ENCODE results near the gene ALLC. TPM values are rescaled to one million over a fixed set of nuclear protein-coding genes. Genes with fewer than 3 reads are reported as not detected.
"Not testable (repeated sequence)": the region's sequence is repeated elsewhere in the genome, so short reads cannot be mapped to it uniquely, and the experiment has no call there.

ALLC gene
- polyA plus RNA-seq (2013, experiment 1 of 2), result not detected
- not detected for polyA plus RNA-seq (2013, experiment 2 of 2)

DNA sequence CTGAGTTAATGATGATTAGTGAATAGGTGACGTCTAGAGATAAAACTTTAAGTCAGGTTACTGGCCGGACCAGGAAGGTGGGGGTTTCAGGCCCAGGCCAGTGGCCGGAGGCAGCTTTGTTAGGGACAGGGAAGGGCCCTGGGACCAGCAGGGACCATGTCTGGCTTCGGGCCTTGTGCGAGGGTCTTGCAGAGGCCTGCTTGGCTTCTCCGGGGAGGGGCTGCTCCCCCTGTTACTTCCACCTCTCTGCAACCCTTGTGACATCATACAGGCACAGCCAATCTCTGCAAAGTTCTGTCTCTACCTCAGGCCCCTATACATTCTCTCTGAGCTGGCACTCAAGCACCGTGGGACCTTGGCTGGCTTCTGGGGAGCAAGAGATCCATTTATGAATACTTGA is at the start of gene ALLC:
TSS of gene ALLC (plus strand) at position 320 of the 400 bp plus-strand sequence. CDS start 12,958 bp downstream, outside the sequence.
- Histone ChIP-seq H3K9me3 (ENCODE audit: insufficient read depth, low read depth, low read length) (no peaks in the 10 kb centered on the region), H3K4me1 (ENCODE audit: insufficient read depth, low read length) (peaks cover 9% of the 10 kb centered on the region), H3K9ac (ENCODE audit: low read depth, low read length) (no peak within 1 kb of the TSS), H3K36me3 (ENCODE audit: insufficient read depth, low read length) (no peaks in the 10 kb centered on the region), H3K27ac (ENCODE audit: low read depth, low read length) (peak within 1 kb of the TSS; percentile 24; the same call in 1 of the 2 replicates), H3K4me3 (ENCODE audit: low read length) (no peak within 1 kb of the TSS), H3K27me3 (ENCODE audit: insufficient read depth, low read length) (no peaks in the 10 kb centered on the region)
- WGBS, result 88% methylated on average over 7 of the region's 7 CpGs

DNA sequence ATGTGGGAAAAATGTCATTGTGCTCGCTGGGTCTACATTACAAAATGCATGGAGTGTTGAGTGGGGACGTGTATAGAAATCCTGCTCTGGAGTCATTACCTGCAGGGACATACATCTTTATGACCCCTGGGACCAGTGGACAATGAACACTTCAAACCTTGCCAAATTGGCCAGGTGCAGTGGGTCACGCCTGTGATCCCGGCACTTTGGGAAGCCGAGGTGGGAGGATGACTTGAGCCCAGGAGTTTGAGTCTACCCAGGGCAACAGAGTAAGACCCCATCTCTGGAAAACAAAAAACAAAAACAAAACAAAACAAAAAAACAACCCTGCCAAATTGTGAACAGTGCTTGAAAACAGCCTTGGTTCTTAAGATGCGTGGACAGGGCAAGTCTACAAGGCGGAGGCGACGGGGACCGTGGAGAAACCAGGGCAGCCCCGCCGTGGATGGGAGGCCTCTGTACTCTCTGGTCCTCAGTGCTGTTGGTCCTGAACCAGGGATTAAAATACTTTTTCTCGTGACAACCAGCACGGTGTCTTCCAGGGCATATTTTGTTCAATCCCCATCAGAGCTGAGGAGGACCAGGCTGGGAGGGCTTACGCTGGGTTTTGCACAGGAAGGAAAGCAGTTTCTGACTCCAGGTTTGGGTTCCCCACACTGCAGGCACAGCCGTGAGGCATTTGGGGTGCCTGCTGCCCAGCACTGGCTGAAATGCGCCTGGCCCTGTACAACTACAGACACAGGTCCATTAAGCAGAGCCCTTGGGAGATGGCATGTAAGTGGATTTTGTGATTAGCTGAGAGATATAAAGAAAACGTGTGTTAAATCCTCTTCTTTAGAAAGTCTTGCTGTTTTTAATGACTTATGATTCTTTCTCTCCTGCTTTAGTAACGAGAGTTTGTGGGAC is 49.4 kb upstream of the ALLC start:
- H3K9me3 ChIP-seq (ENCODE audit: insufficient read depth, low read depth, low read length), result 0 out of 2 replicates have a peak, but pooled peaks cover 3% of the 10 kb centered on the region
- no peaks in the 10 kb centered on the region for H3K27me3 ChIP-seq (ENCODE audit: insufficient read depth, low read length)
- H3K27ac ChIP-seq (ENCODE audit: low read depth, low read length), result no peak overlapping the region
- H3K9ac ChIP-seq (ENCODE audit: low read depth, low read length), result no peak overlapping the region
- WGBS, result 91% methylated on average over 18 of the region's 19 CpGs
- no peaks in the 10 kb centered on the region; the same call in 1 of the 2 replicates for H3K4me1 ChIP-seq (ENCODE audit: insufficient read depth, low read length)
- no peak overlapping the region for H3K4me3 ChIP-seq (ENCODE audit: low read length)
- no peaks in the 10 kb centered on the region for H3K36me3 ChIP-seq (ENCODE audit: insufficient read depth, low read length)

DNA sequence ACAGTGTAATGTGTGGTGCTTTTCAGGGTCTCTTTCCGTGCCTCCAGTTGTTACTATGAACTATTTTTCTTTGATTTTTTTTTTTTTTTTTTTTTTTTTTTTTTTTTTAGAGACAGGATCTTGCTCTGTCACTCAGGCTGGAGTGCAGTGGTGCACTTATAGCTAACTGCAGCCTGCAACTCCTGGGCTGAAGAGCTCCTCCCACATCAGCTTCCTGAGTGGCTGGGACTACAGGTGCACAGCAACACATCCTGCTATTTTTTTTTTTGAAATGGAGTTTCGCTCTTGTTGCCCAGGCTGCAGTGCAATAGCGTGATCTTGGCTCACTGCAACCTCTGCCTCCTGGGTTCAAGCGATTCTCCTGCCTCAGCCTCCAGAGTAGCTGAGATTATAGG is 48.7 kb upstream of the ALLC start:
- not testable (repeated sequence) for H3K27me3 ChIP-seq (ENCODE audit: insufficient read depth, low read length); H3K4me1 ChIP-seq (ENCODE audit: insufficient read depth, low read length); H3K4me3 ChIP-seq (ENCODE audit: low read length); H3K27ac ChIP-seq (ENCODE audit: low read depth, low read length); H3K9ac ChIP-seq (ENCODE audit: low read depth, low read length); H3K9me3 ChIP-seq (ENCODE audit: insufficient read depth, low read depth, low read length); H3K36me3 ChIP-seq (ENCODE audit: insufficient read depth, low read length)
- WGBS, result 95% methylated on average over 3 of the region's 4 CpGs

GRCh38 chr2:3610415-3610814 is 47.6 kb upstream of the ALLC start:
- no peak overlapping the region for H3K4me3 ChIP-seq (ENCODE audit: low read length)
- WGBS, result 92% methylated on average over 9 of the region's 9 CpGs
- no peak overlapping the region for H3K9ac ChIP-seq (ENCODE audit: low read depth, low read length)
- H3K4me1 ChIP-seq (ENCODE audit: insufficient read depth, low read length), result no peaks in the 10 kb centered on the region; the same call in 1 of the 2 replicates
- H3K27me3 ChIP-seq (ENCODE audit: insufficient read depth, low read length), result no peaks in the 10 kb centered on the region
- H3K9me3 ChIP-seq (ENCODE audit: insufficient read depth, low read depth, low read length), result 0 out of 2 replicates have a peak, but pooled peaks cover 3% of the 10 kb centered on the region
- no peak overlapping the region for H3K27ac ChIP-seq (ENCODE audit: low read depth, low read length)
- no peaks in the 10 kb centered on the region for H3K36me3 ChIP-seq (ENCODE audit: insufficient read depth, low read length)

DNA sequence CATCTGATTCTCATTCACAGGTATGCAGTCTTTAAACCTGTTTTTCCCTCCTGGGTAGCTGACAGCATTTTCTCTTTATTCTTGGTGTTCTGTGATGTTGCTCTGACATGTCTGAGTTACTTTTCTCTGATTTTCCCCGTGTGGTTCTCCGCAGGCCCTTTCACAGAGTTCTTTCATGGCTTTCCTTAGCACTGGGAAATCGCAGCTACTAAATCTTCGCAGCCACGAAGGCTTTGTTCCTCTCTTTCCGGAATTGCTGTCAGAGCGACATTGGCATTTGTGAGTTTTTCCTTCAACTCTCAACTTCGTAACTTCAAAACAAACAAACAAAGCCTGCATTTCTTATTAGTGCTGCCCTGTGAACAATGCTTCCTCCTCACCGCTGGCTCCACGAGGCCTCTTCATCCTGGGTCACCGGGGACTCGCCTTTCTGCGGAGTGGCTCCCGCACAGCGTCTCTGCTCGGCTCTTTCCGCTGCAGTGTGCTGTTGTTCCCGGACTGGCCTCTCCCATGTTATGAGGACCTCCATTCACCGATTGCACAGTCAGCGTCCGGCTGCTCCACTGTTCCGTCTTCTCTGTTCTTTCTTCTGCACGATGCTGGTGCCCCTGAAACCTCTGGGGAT is 47.0 kb upstream of the ALLC start:
- Histone ChIP-seq H3K9ac (ENCODE audit: low read depth, low read length) (no peak overlapping the region), H3K9me3 (ENCODE audit: insufficient read depth, low read depth, low read length) (0 out of 2 replicates have a peak, but pooled peaks cover 3% of the 10 kb centered on the region), H3K27me3 (ENCODE audit: insufficient read depth, low read length) (no peaks in the 10 kb centered on the region), H3K27ac (ENCODE audit: low read depth, low read length) (no peak overlapping the region), H3K4me3 (ENCODE audit: low read length) (no peak overlapping the region), H3K36me3 (ENCODE audit: insufficient read depth, low read length) (no peaks in the 10 kb centered on the region), H3K4me1 (ENCODE audit: insufficient read depth, low read length) (no peaks in the 10 kb centered on the region)
- 92% methylated on average over 23 of the region's 23 CpGs for WGBS

- H3K4me3 ChIP-seq (ENCODE audit: low read length), result no peak overlapping the region
- 87% methylated on average over 9 of the region's 11 CpGs for WGBS
Measured at GRCh38 chr2:3611589-3611988, 46.4 kb upstream of the ALLC start.

GRCh38 chr2:3612639-3613523 is 45.1 kb upstream of the ALLC start:
- Histone ChIP-seq H3K9me3 (ENCODE audit: insufficient read depth, low read depth, low read length) (peaks cover 7% of the 10 kb centered on the region), H3K36me3 (ENCODE audit: insufficient read depth, low read length) (no peaks in the 10 kb centered on the region)
- WGBS, result 93% methylated on average over 29 of the region's 29 CpGs

More at GRCh38 chr2:3611589-3611988, 46.4 kb upstream of the ALLC start:
- H3K27me3 ChIP-seq (ENCODE audit: insufficient read depth, low read length), result no peaks in the 10 kb centered on the region
- no peak overlapping the region for H3K9ac ChIP-seq (ENCODE audit: low read depth, low read length)
- no peaks in the 10 kb centered on the region for H3K36me3 ChIP-seq (ENCODE audit: insufficient read depth, low read length)
- peaks cover 4% of the 10 kb centered on the region; the same call in 1 of the 2 replicates for H3K9me3 ChIP-seq (ENCODE audit: insufficient read depth, low read depth, low read length)
- H3K4me1 ChIP-seq (ENCODE audit: insufficient read depth, low read length), result no peaks in the 10 kb centered on the region
- no peak overlapping the region for H3K27ac ChIP-seq (ENCODE audit: low read depth, low read length)

DNA sequence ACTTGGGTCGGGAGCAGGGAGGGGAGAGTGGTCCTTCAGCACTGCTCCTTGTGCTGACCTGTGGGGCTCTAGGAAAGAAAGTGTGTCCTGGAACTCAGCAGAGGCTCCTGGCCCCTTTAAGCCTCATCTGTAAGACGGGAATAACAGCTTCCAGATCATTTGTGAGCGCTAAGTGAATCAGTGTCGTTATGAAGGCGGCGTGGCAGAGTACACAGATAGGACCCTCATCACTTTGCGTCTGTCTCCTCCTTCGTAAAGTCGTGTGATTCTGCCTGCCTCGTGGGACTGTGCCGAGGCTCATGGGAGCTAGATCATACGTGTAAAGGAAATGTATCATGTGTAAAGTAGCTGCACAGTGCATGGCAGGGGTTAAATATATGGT is 44.5 kb upstream of the ALLC start:
- Histone ChIP-seq H3K27ac (ENCODE audit: low read depth, low read length) (no peak overlapping the region), H3K9me3 (ENCODE audit: insufficient read depth, low read depth, low read length) (peaks cover 7% of the 10 kb centered on the region), H3K27me3 (ENCODE audit: insufficient read depth, low read length) (no peaks in the 10 kb centered on the region), H3K4me1 (ENCODE audit: insufficient read depth, low read length) (no peaks in the 10 kb centered on the region), H3K9ac (ENCODE audit: low read depth, low read length) (no peak overlapping the region), H3K4me3 (ENCODE audit: low read length) (no peak overlapping the region), H3K36me3 (ENCODE audit: insufficient read depth, low read length) (no peaks in the 10 kb centered on the region)
- WGBS, result 95% methylated on average over 12 of the region's 12 CpGs

More at GRCh38 chr2:3612639-3613523, 45.1 kb upstream of the ALLC start:
- H3K27ac ChIP-seq (ENCODE audit: low read depth, low read length), result no peak overlapping the region
- no peak overlapping the region for H3K4me3 ChIP-seq (ENCODE audit: low read length)
- no peak overlapping the region for H3K9ac ChIP-seq (ENCODE audit: low read depth, low read length)
- no peaks in the 10 kb centered on the region for H3K27me3 ChIP-seq (ENCODE audit: insufficient read depth, low read length)
- H3K4me1 ChIP-seq (ENCODE audit: insufficient read depth, low read length), result no peaks in the 10 kb centered on the region

GRCh38 chr2:3614743-3615142 is 43.3 kb upstream of the ALLC start:
- H3K36me3 ChIP-seq (ENCODE audit: insufficient read depth, low read length); H3K4me1 ChIP-seq (ENCODE audit: insufficient read depth, low read length); H3K27ac ChIP-seq (ENCODE audit: low read depth, low read length); H3K4me3 ChIP-seq (ENCODE audit: low read length); H3K9ac ChIP-seq (ENCODE audit: low read depth, low read length); H3K9me3 ChIP-seq (ENCODE audit: insufficient read depth, low read depth, low read length); H3K27me3 ChIP-seq (ENCODE audit: insufficient read depth, low read length): not testable (repeated sequence)
- 81% methylated on average over 2 of the region's 2 CpGs for WGBS

DNA sequence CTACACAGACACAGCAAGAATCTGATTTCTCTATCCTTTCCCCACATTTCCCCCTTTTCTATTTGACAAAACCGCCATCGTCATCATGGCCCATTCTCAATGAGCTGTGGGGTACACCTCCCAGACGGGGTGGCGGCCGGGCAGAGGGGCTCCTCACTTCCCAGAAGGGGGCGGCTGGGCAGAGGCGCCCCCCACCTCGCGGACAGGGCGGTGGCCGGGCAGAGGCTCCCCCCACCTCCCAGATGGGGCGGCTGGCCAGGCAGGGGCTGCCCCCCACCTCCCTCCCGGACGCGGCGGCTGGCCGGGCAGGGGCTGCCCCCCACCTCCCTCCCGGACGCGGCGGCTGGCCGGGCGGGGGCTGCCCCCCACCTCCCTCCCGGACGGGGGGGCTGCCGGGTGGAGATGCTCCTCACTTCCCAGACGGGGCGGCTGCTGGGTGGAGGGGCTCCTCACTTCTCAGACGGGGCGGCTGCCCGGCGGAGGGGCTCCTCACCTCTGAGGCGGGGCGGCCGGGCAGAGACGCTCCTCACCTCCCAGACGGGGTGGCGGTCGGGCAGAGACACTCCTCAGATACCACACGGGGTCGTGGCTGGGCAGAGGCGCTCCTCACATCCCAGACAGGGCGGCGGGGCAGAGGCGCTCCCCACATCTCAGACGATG is 42.3 kb upstream of the ALLC start:
- not testable (repeated sequence) for H3K9ac ChIP-seq (ENCODE audit: low read depth, low read length); H3K9me3 ChIP-seq (ENCODE audit: insufficient read depth, low read depth, low read length); H3K4me1 ChIP-seq (ENCODE audit: insufficient read depth, low read length); H3K4me3 ChIP-seq (ENCODE audit: low read length); H3K27me3 ChIP-seq (ENCODE audit: insufficient read depth, low read length); H3K36me3 ChIP-seq (ENCODE audit: insufficient read depth, low read length); H3K27ac ChIP-seq (ENCODE audit: low read depth, low read length)
- WGBS, result 96% methylated on average over 43 of the region's 46 CpGs
